Panc1 (cell line): ENCODE data around the gene LUC7L.
"Not testable (repeated sequence)": the region's sequence is repeated elsewhere in the genome, so short reads cannot be mapped to it uniquely, and the experiment has no call there.

Experiments
- POLR2AphosphoS5 ChIP-seq: IDR thresholded peaks from 2 replicates; pipeline ENCODE4 v1.6.1; 2012; ENCODE audit warnings: mild to moderate bottlenecking, low read depth, low read length, moderate library complexity
- TF ChIP-seq, protein P1 (sequence below): fragments of 450-650 bp; IDR thresholded peaks from 2 replicates; pipeline ENCODE4 v1.5.1; 2017; ENCODE audit warnings: mild to moderate bottlenecking

DNA sequence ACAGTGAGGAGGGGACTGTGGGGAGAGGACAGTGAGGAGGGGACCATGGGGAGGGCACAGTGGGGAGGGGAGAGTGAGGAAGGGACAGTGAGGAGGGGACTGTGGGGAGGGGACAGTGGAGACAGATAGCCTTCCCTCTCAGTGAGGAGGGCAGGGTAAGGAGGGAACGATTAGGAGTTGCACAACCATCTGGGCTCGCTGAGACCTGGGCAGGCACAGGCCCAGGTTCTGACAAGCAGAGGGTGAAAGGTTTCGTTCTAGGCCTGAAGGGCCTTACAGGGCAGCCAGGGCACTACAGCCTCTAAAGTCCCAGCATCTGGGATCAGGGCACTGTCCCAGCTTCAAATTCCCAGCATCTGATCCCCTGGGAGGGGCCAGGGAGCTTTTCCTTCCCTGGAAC, 65.6 kb downstream of the LUC7L start:
- TF ChIP-seq, protein P1, sequence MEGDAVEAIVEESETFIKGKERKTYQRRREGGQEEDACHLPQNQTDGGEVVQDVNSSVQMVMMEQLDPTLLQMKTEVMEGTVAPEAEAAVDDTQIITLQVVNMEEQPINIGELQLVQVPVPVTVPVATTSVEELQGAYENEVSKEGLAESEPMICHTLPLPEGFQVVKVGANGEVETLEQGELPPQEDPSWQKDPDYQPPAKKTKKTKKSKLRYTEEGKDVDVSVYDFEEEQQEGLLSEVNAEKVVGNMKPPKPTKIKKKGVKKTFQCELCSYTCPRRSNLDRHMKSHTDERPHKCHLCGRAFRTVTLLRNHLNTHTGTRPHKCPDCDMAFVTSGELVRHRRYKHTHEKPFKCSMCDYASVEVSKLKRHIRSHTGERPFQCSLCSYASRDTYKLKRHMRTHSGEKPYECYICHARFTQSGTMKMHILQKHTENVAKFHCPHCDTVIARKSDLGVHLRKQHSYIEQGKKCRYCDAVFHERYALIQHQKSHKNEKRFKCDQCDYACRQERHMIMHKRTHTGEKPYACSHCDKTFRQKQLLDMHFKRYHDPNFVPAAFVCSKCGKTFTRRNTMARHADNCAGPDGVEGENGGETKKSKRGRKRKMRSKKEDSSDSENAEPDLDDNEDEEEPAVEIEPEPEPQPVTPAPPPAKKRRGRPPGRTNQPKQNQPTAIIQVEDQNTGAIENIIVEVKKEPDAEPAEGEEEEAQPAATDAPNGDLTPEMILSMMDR = not testable (repeated sequence)
- not testable (repeated sequence) for TF ChIP-seq POLR2AphosphoS5
